NCI-H526 treated with DMSO at 0.1 percent for 48 hours (cell line): ENCODE data around the gene TTC9C.
A peak's percentile ranks its signal among the peaks of the same experiment; 100 is the strongest.
"Not testable (repeated sequence)": the region's sequence is repeated elsewhere in the genome, so short reads cannot be mapped to it uniquely, and the experiment has no call there.

Source experiments
- DNase-seq: peaks from one replicate; lab custom pipeline; 2025; lab: John Stamatoyannopoulos, UW

Gene TTC9C

DNA sequence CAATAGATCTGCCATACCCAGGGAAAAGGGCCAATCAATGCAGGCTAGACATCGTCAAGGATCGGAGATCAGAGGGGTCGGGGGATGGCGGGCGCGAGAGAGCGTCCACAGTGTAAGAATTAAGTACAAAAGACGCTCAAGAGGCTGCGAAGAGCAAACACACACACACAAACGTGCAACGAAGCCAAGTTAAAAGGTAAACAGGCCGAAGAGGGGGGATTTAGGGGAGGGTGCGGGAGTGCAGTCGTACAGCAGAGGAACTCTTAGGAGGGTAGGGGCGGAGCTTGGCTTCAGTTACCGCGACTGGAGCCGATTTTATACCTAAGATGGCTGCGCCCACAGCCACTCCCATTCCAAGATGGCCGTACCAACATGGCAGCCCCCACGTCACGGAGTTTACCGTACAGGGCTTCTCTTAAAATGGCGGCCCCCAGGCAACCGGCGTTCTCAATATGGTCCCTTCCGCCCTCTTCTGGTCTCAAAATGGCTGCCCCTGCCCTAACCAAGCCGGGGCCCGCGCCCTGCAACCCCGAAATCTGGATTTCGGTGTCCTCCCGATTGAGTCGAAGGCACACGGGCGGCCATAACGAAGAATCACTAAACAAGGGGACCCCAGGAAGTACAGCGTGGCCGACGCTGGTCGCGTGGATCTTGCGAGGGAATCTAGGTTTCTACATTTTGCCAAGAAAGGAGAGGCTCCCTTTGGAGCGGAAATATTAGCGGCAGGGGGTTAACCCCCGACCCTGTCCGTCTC is 18.9 kb upstream of the TTC9C start:
- DNase-seq = peak; percentile 98

DNA sequence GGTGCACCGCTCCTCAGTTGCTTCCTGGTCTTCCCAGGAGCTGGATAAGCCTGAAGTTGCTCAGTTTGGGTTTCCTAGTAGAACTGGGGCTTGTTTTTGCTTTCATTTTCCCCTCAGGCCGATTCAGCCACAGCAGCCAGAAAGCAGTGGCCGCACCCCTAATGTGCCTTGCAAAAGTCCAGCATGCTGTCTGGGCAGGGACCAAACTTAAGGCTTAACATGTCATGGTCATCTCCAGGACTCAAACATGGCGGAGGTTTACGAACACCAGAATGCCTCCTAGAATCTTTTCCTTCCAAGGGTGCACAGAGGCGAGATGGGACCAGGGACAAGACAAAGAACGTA is 18.3 kb upstream of the TTC9C start:
- DNase-seq = no peak

DNA sequence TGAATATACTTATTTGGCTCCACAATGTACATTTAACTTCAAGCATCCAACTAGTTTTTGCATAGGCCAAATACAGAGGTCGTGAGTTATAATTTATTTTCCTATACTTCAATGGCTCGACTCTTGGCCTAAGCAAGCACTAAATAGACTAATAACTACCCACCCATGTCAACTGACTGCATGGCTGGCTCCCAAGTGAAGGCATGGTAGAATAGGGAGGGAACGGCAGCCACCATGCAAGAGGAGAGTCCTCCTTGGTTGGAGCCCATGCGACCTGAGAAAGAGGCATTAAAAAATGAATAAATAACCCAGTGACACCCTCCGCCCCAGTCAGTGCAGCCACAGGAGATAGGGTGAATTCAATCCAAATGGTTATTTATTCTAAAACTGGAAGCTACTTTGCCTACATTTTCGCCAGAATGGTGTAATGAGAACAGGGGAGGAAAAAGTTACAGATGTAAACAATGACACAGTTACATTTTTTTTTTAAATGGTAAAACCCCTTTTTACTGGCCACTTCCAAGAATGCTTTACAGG is 15.9 kb upstream of the TTC9C start:
- DNase-seq = no peak

DNA sequence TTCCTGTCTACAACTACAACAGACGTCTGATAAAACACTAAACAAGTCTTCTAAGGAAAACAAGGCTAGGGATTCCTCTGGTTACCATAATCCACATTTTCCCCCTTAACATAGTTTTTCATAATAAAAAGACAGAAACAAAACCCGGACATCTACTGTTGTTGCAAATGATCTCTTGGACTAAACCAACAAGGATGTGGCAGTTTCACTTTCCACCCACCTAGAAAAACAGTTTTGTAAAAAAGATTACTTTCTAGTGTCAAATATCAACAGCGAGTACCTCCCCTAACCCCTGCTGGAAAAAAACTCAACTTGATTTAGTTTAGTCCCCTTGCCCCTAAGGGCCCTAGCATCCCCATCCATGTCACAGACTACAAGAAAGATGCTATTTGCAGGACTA is 15.4 kb upstream of the TTC9C start:
- no peak for DNase-seq

DNA sequence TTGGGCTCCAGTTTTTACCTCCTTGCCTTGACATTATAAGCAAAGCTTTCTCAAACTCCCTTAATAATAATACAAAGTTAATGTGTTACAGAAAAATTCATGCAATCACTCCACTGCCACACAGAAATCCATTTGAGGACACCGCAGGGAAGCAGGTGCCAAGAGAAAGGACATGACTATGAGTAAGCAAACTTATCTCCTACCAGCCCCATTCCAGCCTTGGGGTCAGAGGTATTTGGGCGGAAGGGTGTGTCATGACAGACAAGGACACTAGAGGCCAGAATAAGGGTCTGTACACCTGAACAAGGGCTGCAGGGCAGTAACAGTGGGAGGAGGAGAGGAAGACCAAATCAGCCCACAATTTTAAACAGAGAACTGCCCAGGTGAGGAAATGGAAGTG is 14.9 kb upstream of the TTC9C start:
- DNase-seq = no peak

DNA sequence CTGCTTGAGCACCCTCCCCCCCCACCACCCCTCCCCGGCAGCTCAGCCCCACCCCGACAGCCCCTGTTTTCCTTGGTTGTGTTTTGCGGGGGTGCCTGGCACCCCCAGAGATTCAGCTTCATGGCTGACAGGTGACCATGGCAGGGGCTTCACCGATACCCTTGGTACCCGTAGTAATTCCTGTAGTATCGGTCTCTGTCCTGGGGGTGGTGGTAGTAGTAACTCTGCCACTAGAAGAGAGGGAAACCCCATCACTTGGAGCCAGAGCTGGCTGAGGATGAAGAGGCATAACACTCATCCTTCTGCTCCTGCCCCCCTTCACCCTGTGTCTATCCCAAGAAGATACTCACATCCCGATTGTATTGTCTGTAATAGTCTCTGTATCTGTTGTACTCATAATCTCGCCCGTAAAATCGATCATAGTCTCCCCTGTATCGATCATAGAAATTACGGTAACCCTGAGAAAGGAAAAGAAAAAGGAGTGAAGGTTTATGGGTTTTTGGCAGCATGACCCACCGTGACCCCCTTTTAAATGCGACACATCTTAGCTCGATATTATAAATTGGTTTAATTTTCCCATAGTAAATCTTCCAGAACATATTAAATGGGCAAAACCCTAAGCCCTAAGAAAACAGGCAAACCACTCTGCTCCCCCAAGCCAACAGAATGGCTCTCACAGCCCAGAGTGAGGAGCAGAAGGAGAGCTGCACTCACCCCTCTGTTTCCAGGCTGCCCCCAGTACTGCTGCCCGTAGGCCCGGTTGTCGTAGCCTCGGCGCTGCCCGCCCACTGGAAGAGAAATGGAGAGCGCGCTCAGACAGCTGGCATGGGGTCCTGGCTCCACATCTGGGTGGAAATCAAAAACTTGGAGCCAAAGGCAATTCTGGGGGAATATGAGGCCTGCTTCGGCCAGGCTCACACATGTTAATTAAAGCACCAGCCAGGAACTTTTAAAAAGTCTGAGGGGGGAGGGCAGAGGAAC is 12.8 kb upstream of the TTC9C start:
- DNase-seq = no peak

DNA sequence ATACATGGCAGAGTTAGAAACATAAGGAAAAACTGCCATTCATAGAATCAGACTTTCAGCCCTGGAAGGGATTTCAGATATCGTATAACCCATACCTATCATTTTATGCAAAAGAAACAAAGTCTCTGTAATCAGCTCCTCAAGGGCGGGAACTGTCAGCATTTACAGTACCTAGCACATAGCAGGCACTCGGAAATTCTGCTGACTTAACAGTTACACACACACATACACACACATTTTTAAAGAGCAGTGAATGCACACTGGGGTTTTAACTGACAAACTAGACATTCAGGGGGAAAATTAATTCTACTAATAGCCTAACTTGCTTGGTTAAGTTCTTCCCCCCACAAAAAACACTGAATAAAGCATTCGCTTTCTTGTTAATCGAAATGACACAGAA is 12.1 kb upstream of the TTC9C start:
- DNase-seq = no peak

DNA sequence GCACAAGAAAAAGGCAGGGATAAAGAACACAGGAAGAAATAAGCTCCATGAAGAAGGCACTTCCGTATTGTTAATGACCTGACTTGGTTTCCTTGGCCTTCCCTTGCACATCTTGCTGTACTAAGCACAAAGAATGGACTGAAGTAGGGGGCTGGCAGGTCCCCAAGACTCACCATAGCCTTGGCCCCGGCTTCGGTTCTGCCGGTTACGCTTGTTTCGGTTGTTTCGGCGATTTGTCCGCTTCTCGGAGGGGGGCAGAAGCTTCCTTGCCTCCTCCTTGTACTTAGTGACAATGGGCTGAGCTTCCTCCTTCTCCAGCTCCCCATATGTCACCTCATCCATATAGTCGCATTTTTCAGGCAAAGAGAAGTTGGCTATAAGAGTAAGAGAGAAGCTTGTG is 11.5 kb upstream of the TTC9C start:
- no peak for DNase-seq

DNA sequence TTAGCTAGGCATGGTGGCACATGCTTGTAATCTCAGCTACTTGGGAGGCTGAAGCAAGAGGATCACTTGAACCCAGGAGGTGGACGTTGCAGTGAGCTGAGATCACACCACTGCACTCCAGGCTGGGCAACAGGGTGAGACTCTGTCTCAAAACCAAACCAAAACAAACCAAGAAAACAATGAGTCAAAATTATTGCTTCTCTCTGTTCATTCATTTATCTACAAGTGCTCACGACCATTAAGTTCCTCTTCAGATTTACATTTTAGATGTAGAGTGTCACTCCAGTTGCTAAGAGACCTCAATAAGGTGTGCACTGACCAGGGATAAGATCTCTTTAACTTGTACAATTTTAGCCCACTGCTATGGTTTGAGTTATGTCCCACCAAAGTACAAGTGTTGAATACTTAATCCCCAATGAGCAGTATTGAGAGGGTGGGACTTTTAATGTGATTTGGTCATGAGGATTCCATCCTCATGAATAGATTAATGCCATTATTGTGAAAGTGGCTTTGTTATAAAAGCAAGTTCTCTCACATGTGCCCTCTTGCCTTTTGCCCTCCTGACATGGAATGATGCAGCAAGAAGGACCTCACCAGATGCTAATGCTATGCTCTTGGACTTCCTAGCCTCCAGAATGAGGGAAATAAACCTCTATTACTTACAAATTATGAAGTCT is 8.8 kb upstream of the TTC9C start:
- no peak for DNase-seq

DNA sequence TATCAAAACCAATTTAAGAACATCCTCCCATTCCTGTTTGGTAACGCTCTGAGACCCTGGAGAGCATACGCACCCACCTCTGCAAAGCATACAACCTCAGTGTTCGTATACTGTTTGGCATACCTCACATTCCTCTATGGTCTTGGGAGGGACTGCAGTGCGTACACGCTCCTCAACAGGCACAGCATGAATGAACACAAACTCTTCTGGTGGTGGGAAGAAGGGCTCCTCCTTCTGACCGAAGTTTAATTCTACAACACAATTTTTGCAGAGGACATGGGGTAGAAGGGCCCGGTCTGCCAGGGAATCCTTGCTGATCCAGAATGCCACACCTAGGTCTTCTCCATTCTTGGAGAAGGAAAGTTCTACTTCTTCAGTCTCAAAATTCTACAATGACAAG is 6.3 kb upstream of the TTC9C start:
- DNase-seq = no peak

DNA sequence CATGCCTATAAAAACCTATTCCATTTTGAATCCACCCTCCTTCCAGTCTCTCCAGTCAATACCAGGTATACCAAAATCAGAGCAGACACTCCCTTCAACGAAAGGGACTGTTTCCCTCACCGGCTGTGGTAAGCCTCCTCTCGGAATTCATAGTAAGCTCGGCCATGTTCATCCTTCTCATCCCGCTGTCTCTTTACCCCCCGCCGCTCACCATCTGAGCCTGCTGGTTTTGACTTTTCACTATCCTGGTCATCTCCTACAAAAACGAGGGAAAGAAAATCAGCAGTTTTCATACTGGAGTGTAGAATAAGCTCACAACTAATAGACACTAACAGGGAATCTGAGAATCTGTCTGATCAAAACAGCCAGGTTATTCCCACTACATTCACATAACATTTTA is 4.1 kb upstream of the TTC9C start:
- no peak for DNase-seq

DNA sequence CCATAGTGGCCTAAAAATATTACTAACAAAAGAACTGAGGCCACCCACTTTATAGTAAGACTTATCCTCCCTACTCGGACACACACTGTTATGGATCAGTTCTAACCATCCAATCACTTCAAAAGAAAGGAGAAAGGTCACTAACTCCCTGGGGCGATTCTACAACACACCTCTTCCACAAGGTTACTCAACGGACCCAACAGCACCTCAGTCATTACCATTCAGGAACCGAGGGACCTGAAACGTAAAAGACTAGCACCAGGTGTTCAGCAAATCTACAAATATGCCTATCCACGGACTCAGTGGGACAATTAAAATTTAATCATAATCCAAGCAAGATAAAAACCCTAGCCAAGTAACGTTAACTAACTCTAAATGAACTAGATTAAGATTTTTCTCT is 2.6 kb upstream of the TTC9C start:
- DNase-seq = no peak

DNA sequence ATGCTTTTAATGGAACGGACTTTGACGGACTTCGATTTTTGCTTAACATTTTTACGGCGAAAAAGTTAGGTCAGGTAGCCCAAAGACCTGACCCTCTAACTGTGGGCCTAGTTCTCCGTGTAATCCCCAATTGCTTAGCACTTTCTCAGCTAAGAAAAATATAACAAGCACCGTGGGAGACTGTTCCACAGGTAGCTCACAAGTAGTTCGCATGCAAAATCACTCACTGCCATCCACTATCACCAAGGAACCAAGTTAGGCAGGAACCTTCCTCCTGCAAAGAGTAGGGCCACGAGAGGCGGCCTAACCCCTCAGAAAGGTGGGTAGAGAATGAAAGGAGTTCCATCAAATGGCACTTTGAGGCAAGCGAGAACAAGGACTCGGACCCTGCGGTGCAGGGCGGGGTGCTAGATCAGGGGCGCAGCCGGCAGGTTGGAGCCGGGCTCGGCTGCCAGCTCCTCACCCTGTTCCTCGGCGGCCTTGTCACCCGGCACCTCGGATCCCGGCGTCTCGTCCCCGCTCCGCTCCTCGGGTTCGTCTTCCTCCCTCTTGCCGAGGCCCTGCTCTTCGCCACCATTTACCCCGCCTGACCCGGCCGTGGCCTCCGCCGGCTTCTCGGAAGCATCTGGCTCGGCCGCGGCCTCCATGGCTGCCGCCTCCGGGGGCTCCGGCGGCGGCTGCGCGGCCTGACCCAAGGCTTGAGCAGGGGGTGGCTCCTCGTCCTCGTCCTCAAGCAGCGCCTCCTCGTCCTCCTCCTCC is 2.0 kb upstream of the TTC9C start:
- DNase-seq = no peak

DNA sequence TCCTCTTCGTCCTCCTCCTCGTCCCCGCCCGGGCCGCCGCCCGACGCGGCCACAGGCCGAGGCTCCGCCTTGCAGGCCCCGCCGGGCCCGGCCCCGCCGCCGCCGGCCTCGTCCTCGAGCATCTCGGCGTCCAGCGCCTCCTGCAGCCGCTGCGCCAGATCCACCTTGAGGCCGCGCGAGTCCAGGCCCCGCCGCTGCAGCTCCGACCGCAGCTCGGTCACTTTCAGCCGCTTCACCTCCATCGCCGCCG is 1.4 kb upstream of the TTC9C start:
- no peak for DNase-seq

DNA sequence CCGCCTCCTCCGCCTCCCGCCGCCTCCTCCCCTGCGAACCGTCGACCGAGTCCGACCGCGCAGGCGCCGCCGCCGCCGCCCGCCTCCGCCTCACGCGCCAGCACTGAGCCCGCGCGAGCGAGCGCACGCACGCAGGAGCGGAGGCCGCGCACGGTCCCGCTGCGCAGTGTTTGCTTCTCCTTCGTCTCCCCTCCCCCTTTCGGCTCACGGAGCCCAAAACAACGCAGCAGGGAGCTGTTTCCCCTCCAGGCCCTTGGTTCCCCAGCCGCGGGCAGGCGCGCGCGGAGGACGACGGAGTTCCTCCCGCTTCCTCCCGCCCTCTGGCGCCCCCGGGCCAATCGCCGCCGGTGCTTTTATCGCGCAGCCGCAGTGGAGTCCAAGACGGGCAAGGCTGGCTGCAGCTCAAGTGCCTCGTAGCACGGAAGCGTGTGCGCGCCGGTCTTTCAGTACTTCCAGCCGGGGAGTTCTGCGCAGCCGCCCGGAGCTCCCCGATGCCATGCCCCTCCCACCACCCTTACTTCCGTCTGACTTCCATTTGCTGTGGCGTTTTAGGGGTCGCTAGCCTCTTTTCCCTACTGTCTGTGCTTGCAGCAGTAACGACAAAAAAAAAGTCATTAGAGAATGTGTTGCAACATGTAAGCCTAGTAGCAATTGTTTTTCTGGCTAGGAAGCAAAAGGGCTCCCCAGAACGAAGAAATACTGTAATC is 968 bp upstream of the TTC9C start, which contains the start of gene HNRNPUL2:
Gene HNRNPUL2 (minus strand): TSS at position 293 of the 707 bp plus-strand sequence. CDS start 301 bp downstream, outside the sequence.
- peak; percentile 99 for DNase-seq

DNA sequence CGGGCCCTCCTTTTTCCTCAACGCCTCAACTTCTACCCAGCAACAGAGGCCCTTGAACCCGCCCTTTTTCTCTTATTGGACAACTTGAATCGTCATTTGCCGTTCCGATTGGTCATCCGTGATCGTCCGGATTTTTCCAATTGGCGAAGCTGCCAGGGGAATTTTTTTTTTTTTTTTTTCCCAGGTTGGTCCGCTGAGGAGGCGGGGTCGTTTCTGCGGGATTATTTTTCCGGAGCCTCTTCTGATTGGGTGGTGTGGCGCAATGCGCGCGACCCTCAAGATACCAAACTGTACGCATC is 465 bp upstream of the TTC9C start:
- DNase-seq = peak; percentile 98

DNA sequence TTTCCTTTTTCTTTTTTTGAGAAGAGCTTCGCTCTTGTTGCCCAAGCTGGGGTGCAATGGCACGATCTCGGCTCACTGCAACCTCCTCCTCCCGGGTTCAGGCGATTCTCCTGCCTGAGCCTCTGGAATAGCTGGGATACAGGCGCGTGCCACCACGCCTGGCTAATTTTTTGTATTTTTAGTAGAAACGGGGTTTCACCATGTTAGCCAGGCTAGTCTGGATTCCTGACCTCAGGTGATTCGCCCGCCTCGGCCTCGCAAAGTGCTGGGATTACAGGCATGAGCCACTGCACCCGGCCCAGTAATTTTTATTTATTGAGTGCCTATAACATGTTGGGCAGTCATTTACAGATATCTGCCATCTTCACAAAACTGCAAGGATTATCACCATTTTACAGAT is 1.8 kb downstream of the TTC9C start:
- DNase-seq = not testable (repeated sequence)

DNA sequence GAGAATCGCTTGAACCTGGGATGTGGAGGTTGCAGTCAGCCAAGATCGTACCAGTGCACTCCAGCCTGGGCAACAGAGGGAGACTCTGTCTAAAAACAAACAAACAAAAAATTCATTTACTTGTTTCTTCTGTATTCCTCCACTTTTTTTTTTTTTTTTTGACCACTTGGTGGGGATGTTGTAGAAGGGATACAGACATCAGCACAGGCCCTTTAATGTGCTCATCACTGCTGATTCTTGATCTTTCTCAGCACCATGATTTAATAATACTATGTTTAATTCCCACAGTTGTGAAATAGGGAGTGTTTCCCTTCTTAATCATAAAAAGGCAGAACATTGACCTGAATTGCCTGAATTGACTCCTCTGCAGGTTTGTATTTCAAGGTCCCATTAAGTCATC is 4.5 kb downstream of the TTC9C start:
- DNase-seq = no peak

DNA sequence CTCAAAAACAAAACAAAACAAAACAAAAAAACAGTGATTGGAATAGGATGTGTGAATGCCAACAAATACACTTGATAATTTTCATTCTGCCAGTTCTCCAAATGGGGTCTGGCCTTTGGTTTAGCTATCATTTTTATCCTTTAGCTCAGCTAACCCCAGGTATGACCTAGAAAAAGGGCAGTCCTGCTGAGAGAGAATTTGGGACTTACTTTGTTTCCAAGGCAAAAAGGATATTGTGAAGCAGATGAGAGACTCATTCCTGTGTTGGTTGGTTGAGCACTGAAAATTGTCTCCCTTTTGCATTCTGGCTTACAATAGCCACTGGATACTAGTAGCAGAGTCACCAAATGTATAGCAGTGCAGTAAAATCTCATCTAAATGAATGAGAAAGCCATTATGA is 8.9 kb downstream of the TTC9C start:
- DNase-seq = no peak

DNA sequence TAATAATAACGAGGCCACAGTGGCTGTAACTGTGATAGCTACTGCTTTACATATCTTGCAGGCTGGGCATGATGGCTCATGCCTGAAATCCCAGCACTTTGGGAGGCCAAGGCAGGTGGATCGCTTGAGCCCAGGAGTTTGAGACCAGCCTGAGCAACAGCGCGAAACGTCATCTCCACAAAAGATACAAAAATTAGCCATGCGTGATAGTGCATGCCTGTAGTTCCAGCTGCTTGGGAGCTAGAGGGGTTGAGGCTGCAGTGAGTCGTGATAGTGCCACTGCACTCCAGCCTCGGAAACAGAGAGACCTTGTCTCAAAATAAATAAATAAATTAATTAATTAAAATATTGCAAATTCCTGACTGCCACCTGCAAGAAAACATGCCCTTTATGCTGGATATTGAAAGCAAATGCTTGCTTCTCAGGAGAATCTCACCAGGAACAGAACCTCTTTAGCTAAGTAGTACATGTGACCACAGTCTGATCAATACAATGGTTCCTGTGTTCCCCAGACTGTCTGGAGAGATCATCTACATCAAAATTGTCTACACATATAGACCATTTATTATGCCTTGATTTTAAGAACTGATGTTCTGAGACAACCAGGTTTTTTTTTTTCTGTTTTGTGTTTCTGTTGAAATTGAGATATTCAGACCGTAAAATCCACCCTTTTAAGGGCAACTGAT is 19.3 kb downstream of the TTC9C start:
- DNase-seq = peak; percentile 88

DNA sequence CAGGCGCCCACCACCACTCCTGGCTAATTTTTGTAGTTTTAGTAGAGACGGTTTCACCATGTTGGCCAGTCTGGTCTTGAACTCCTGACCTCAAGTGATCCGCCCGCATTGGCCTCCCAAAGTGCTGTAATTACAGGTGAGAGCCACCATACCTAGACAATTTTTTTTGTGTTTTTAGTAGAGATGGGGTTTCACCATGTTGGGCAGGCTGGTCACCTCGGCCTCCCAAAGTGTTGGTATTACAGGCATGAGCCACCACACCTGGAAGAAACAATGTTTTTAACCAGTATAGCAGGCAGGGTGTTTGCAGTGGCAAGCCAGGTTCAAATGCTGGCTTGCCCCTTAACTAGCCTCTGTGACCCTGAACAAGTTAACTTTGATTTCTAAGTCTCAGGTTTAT is 21.6 kb downstream of the TTC9C start:
- not testable (repeated sequence) for DNase-seq
